Neural cell (in vitro differentiated cells): Measurements from ENCODE around the gene COL6A2. TPM values are rescaled to one million over a fixed set of nuclear protein-coding genes. Genes with fewer than 3 reads are reported as not detected.

Experiments
- H2AFZ ChIP-seq: fragments of 200-600, 300-800 bp; sonication (generic), shearing (Covaris generic); 2 replicates; pipeline ENCODE4 v1.6.0; 2014; ENCODE audit warnings: low read depth, mild to moderate bottlenecking, antibody characterized with exemption, low read length, moderate library complexity
- H3F3A ChIP-seq: fragments of 200-600 bp; shearing (Covaris generic); 2 replicates; pipeline ENCODE4 v1.6.1; 2016; ENCODE audit warnings: mild to moderate bottlenecking, moderate library complexity, mixed read lengths, antibody characterized with exemption, low read length; ENCODE audit not compliant: insufficient read depth, poor library complexity, severe bottlenecking
- H3K27ac ChIP-seq: fragments of 200-600, 300-800 bp; sonication (generic), shearing (Covaris generic); 2 replicates; pipeline ENCODE4 v1.5.1; 2014; ENCODE audit warnings: mild to moderate bottlenecking, low read length, moderate library complexity
- H3K27me3 ChIP-seq: fragments of 300-800, 200-600 bp; sonication (generic), shearing (Covaris generic); 2 replicates; pipeline ENCODE4 v1.6.0; 2014; ENCODE audit warnings: mild to moderate bottlenecking, low read depth, low read length, moderate library complexity; ENCODE audit not compliant: insufficient read depth
- H3K36me3 ChIP-seq: fragments of 300-800, 200-600 bp; sonication (generic), shearing (Covaris generic); 2 replicates; pipeline ENCODE4 v1.5.1; 2014; ENCODE audit warnings: mild to moderate bottlenecking, antibody characterized with exemption, low read length, moderate library complexity; ENCODE audit not compliant: insufficient read depth
- H3K4me2 ChIP-seq: fragments of 300-800, 200-600 bp; sonication (generic), shearing (Covaris generic); 2 replicates; pipeline ENCODE4 v1.6.0; 2014; ENCODE audit warnings: mild to moderate bottlenecking, low read length
- H3K4me3 ChIP-seq: fragments of 300-800, 200-600 bp; sonication (generic), shearing (Covaris generic); 2 replicates; pipeline ENCODE4 v1.5.1; 2014; ENCODE audit warnings: mild to moderate bottlenecking, low read length, moderate library complexity
- H3K79me2 ChIP-seq: fragments of 200-600 bp; shearing (Covaris generic); replicated peaks from 2 replicates; pipeline ENCODE4 v1.6.0; 2014; ENCODE audit warnings: mild to moderate bottlenecking, low read length, moderate library complexity; ENCODE audit not compliant: insufficient read depth
- H3K9ac ChIP-seq: fragments of 300-800, 200-600 bp; sonication (generic), shearing (Covaris generic); 2 replicates; pipeline ENCODE4 v1.6.1; 2016; ENCODE audit warnings: mild to moderate bottlenecking, low read length, mixed read lengths
- H3K9me2 ChIP-seq: fragments of 200-600 bp; shearing (Covaris generic); 2 replicates; pipeline ENCODE4 v1.6.1; 2016; ENCODE audit warnings: mild to moderate bottlenecking, low read length, mixed read lengths; ENCODE audit not compliant: insufficient read depth
- H3K9me3 ChIP-seq: fragments of 200-600, 300-800 bp; sonication (generic), shearing (Covaris generic); 2 replicates; pipeline ENCODE4 v1.6.1; 2016; ENCODE audit warnings: mild to moderate bottlenecking, mixed run types, low read length, moderate library complexity, mixed read lengths
- H4K20me1 ChIP-seq: fragments of 200-600 bp; shearing (Covaris generic); 2 replicates; pipeline ENCODE4 v1.6.1; 2016; ENCODE audit warnings: mild to moderate bottlenecking, mixed run types; ENCODE audit not compliant: insufficient read depth
- EZH2 ChIP-seq: fragments of 200-600, 300-800 bp; shearing (Covaris generic), sonication (generic); IDR thresholded peaks from 2 replicates; pipeline ENCODE4 v1.6.1; 2014; ENCODE audit warnings: antibody characterized with exemption, low read length, borderline replicate concordance, mild to moderate bottlenecking; ENCODE audit not compliant: insufficient read depth, poor library complexity, severe bottlenecking
- MXI1 ChIP-seq: fragments of 450-650 bp; conservative IDR thresholded peaks from 2 replicates; pipeline ENCODE4 v1.6.1; 2014; ENCODE audit warnings: antibody characterized with exemption, mild to moderate bottlenecking; ENCODE audit not compliant: poor library complexity, severe bottlenecking
- POLR2AphosphoS5 ChIP-seq: IDR thresholded peaks from 2 replicates; pipeline ENCODE4 v1.6.1; 2012
- polyA plus RNA-seq: library from polyadenylated mRNA; depleted of rRNA; stranded (reverse); fragments of >200 nt; gene quantifications from 2 replicates; pipeline ENCODE4 v1.2.3, GENCODE V29; 2014
- small RNA-seq, 3 experiments: library from RNA; depleted of rRNA; stranded (forward); fragments of <200 nt; gene quantifications; one replicate each; pipeline ENCODE3, GENCODE V24; 2012

COL6A2 gene
- polyA plus RNA-seq, 1 donor from 2014 or later = not detected

- Histone ChIP-seq H3K27me3 (no peaks in the 10 kb centered on the region), H3K27ac (no peak overlapping the region), H3K4me3 (no peak overlapping the region), H3K9me2 (no peaks in the 10 kb centered on the region), H3K9ac (no peak overlapping the region), H2AFZ (no peak overlapping the region), H3K9me3 (no peaks in the 10 kb centered on the region), H3K79me2 (no peaks in the 10 kb centered on the region), H4K20me1 (no peaks in the 10 kb centered on the region), H3K4me2 (no peak overlapping the region), H3F3A (no peaks in the 10 kb centered on the region), H3K36me3 (no peaks in the 10 kb centered on the region)
- TF ChIP-seq EZH2 (no peak), MXI1 (no peak), POLR2AphosphoS5 (no peak)
Measured at GRCh38 chr21:46178961-46179360, 81.0 kb downstream of the COL6A2 start.

Small RNAs within 50 kb of the gene (small RNA-seq; reads per million reads assigned to genes)
- gene PSMA6P3 = 0 reads per million in 3 experiments

Other genes with a start within 250 kb of the COL6A2 start
- 29.4 and 49.0 TPM in 2 replicates for gene COL6A1, start 116.3 kb upstream of the COL6A2 start, polyA plus RNA-seq
- gene FTCD, start 57.5 kb downstream of the COL6A2 start, polyA plus RNA-seq = 1.4 and 2.0 TPM in 2 replicates
- gene SPATC1L, start 86.3 kb downstream of the COL6A2 start, polyA plus RNA-seq = 14.8 and 20.6 TPM in 2 replicates
- 101 and 123 TPM in 2 replicates for gene LSS, start 130.7 kb downstream of the COL6A2 start, polyA plus RNA-seq
- gene MCM3AP, start 187.5 kb downstream of the COL6A2 start, polyA plus RNA-seq = 74.2 and 90.7 TPM in 2 replicates
- gene YBEY, start 188.2 kb downstream of the COL6A2 start, polyA plus RNA-seq = 88.4 and 95.3 TPM in 2 replicates
- 2.8 and 3.0 TPM in 2 replicates for gene C21orf58, start 225.8 kb downstream of the COL6A2 start, polyA plus RNA-seq
- 28.2 and 45.1 TPM in 2 replicates for gene PCNT, start 226.0 kb downstream of the COL6A2 start, polyA plus RNA-seq